Colon (tissue), 2 donors: ENCODE measurements around the gene MORN4.
"Not testable (repeated sequence)": the region's sequence is repeated elsewhere in the genome, so short reads cannot be mapped to it uniquely, and the experiment has no call there.

Source experiments
- FAIRE-seq: peaks from 2 replicates; lab custom pipeline; 2012; peaks lifted over from hg19 to GRCh38; lab: Jason Lieb, UNC
- donor health status: control.
- donor health status: control.

MORN4 gene

GRCh38 chr10:97640868-97641811, 7.8 kb upstream of the MORN4 start:
- FAIRE-seq = no peak

- FAIRE-seq = no peak
Measured at GRCh38 chr10:97640174-97640867, 7.0 kb upstream of the MORN4 start, which contains the start of gene PI4K2A. Gene PI4K2A (plus strand): TSS chr10:97640671. CDS start chr10:97640743, 72 bp downstream.

GRCh38 chr10:97639090-97639489, 5.8 kb upstream of the MORN4 start:
- not testable (repeated sequence) for FAIRE-seq

- no peak for FAIRE-seq
Measured at GRCh38 chr10:97635577-97635976, 2.3 kb upstream of the MORN4 start.

GRCh38 chr10:97633921-97634320, 621 bp upstream of the MORN4 start:
- no peak for FAIRE-seq

GRCh38 chr10:97631098-97631497, 2.2 kb downstream of the MORN4 start:
- no peak for FAIRE-seq

- no peak for FAIRE-seq
Measured at GRCh38 chr10:97629289-97629688, 4.0 kb downstream of the MORN4 start.

- no peak for FAIRE-seq
Measured at GRCh38 chr10:97628228-97628627, 5.1 kb downstream of the MORN4 start.

GRCh38 chr10:97627731-97628130, 5.6 kb downstream of the MORN4 start:
- no peak for FAIRE-seq

- no peak for FAIRE-seq
Measured at GRCh38 chr10:97623277-97623676, 10.0 kb downstream of the MORN4 start.

- no peak for FAIRE-seq
Measured at GRCh38 chr10:97618733-97619132, 14.6 kb downstream of the MORN4 start.

- FAIRE-seq = no peak
Measured at GRCh38 chr10:97618285-97618684, 15.0 kb downstream of the MORN4 start.

GRCh38 chr10:97612386-97612785, 20.9 kb downstream of the MORN4 start:
- FAIRE-seq = no peak

GRCh38 chr10:97611473-97611872, 21.8 kb downstream of the MORN4 start:
- no peak for FAIRE-seq

- FAIRE-seq = no peak
Measured at GRCh38 chr10:97608991-97609561, 24.2 kb downstream of the MORN4 start.

- no peak for FAIRE-seq
Measured at GRCh38 chr10:97607095-97607636, 26.1 kb downstream of the MORN4 start.

GRCh38 chr10:97601268-97602215, 31.8 kb downstream of the MORN4 start:
- no peak for FAIRE-seq

GRCh38 chr10:97600616-97601015, 32.7 kb downstream of the MORN4 start:
- FAIRE-seq = no peak

GRCh38 chr10:97599272-97599619, 34.1 kb downstream of the MORN4 start:
- FAIRE-seq = no peak

GRCh38 chr10:97598407-97599271, 34.7 kb downstream of the MORN4 start:
- no peak for FAIRE-seq

- FAIRE-seq = no peak
Measured at GRCh38 chr10:97597778-97598177, 35.5 kb downstream of the MORN4 start.
